Neuronal stem cell (in vitro differentiated cells): ENCODE measurements around the gene SPOCK2.
A peak's percentile ranks its signal among the peaks of the same experiment; 100 is the strongest.

Experiments
- DNase-seq: peaks from one replicate; pipeline ENCODE4 v3.0.0-alpha.2; 2013; ENCODE audit warnings: low spot score
- H2AFZ ChIP-seq: one replicate; pipeline ENCODE4 v1.6.1; 2013; ENCODE audit warnings: mild to moderate bottlenecking, low read length, inconsistent platforms
- H2AK5ac ChIP-seq: 2 replicates; pipeline ENCODE4 v1.6.1; 2013; ENCODE audit warnings: low read depth, mild to moderate bottlenecking, inconsistent platforms, low read length, moderate library complexity, mixed read lengths
- H2BK120ac ChIP-seq: 2 replicates; pipeline ENCODE4 v1.6.1; 2013; ENCODE audit warnings: low read depth, mild to moderate bottlenecking, inconsistent platforms, low read length, moderate library complexity, mixed read lengths
- H2BK12ac ChIP-seq: one replicate; pipeline ENCODE4 v1.6.1; 2013; ENCODE audit warnings: low read length, inconsistent platforms
- H2BK15ac ChIP-seq: 2 replicates; pipeline ENCODE4 v1.6.1; 2013; ENCODE audit warnings: mild to moderate bottlenecking, low read length, inconsistent platforms, mixed read lengths
- H2BK5ac ChIP-seq: one replicate; pipeline ENCODE4 v1.6.1; 2013; ENCODE audit warnings: inconsistent platforms, mild to moderate bottlenecking, low read length, moderate library complexity
- H3K14ac ChIP-seq: one replicate; pipeline ENCODE4 v1.6.1; 2013; ENCODE audit warnings: low read length, inconsistent platforms
- H3K18ac ChIP-seq: 2 replicates; pipeline ENCODE4 v1.6.1; 2013; ENCODE audit warnings: low read length, inconsistent platforms
- H3K23ac ChIP-seq: 2 replicates; pipeline ENCODE4 v1.6.1; 2013; ENCODE audit warnings: low read depth, mild to moderate bottlenecking, mixed read lengths, low read length, inconsistent platforms; ENCODE audit not compliant: poor library complexity
- H3K27ac ChIP-seq: replicated peaks from 3 replicates; pipeline ENCODE4 v1.5.1; 2013; ENCODE audit warnings: low read length, inconsistent platforms
- H3K27me3 ChIP-seq, 3 experiments: 2 replicates each; pipeline ENCODE4 v1.6.1; 2013; ENCODE audit warnings: low read length in 3 of 3, mild to moderate bottlenecking in 2 of 3, inconsistent platforms in 1 of 3, low read depth in 1 of 3, mixed read lengths in 1 of 3, moderate library complexity in 1 of 3; ENCODE audit not compliant: control insufficient read depth in 3 of 3, insufficient read depth in 3 of 3
- H3K36me3 ChIP-seq, 2 donors: replicated peaks in 1 of 2; 2 replicates each; pipeline ENCODE4 v1.6.1; 2013; ENCODE audit warnings: low read length in 2 of 2; ENCODE audit not compliant: control insufficient read depth in 2 of 2, insufficient read depth in 2 of 2
- H3K4ac ChIP-seq: 2 replicates; pipeline ENCODE4 v1.6.1; 2013; ENCODE audit warnings: inconsistent platforms, mild to moderate bottlenecking, low read length, moderate library complexity
- H3K4me1 ChIP-seq, 2 donors: 1 replicate in 1 of 2; 2 replicates in 1 of 2; pipeline ENCODE4 v1.6.1; 2013; ENCODE audit warnings: low read length in 2 of 2, low read depth in 1 of 2; ENCODE audit not compliant: control insufficient read depth in 2 of 2, insufficient read depth in 1 of 2
- H3K4me2 ChIP-seq: one replicate; pipeline ENCODE4 v1.6.1; 2013; ENCODE audit warnings: mild to moderate bottlenecking, low read length, inconsistent platforms; ENCODE audit not compliant: insufficient read depth, poor library complexity, severe bottlenecking
- H3K4me3 ChIP-seq, 2 donors: 2 replicates each; pipeline ENCODE4 v1.5.1; 2013; ENCODE audit warnings: low read length in 2 of 2, mild to moderate bottlenecking in 2 of 2, inconsistent platforms in 1 of 2, moderate library complexity in 1 of 2
- H3K79me1 ChIP-seq: one replicate; pipeline ENCODE4 v1.6.1; 2013; ENCODE audit warnings: low read depth, mild to moderate bottlenecking, inconsistent platforms, low read length, moderate library complexity
- H3K9ac ChIP-seq: one replicate; pipeline ENCODE4 v1.6.1; 2013; ENCODE audit warnings: mild to moderate bottlenecking, low read depth, low read length, inconsistent platforms; ENCODE audit not compliant: poor library complexity
- H3K9me3 ChIP-seq, 2 donors: replicated peaks in 1 of 2; 2 replicates each; pipeline versions ENCODE3 to v1.6.1; 2013; ENCODE audit warnings: low read length in 2 of 2, mild to moderate bottlenecking in 2 of 2, inconsistent platforms in 1 of 2, low read depth in 1 of 2, mixed read lengths in 1 of 2, moderate library complexity in 1 of 2; ENCODE audit not compliant: control insufficient read depth in 2 of 2, insufficient read depth in 1 of 2
- H4K8ac ChIP-seq: one replicate; pipeline ENCODE4 v1.6.1; 2013; ENCODE audit warnings: low read depth, mild to moderate bottlenecking, inconsistent platforms, low read length, moderate library complexity
- H4K91ac ChIP-seq: one replicate; pipeline ENCODE4 v1.6.1; 2013; ENCODE audit warnings: low read length, low read depth, mild to moderate bottlenecking, inconsistent platforms; ENCODE audit not compliant: poor library complexity
- WGBS, 2 donors: extraction: QIAGEN DNeasy Blood & Tissue Kit; methylation state at CpG; one replicate each; pipeline ENCODE4 v1.1.7; 2013; ENCODE audit warnings: missing lambda C conversion rate in 2 of 2, mixed read lengths in 1 of 2; ENCODE audit not compliant: insufficient read length in 2 of 2, insufficient replicate concordance in 1 of 2; ENCODE audit errors: extremely low coverage in 2 of 2; 5-methylcytosine and 5-hydroxymethylcytosine counted together

SPOCK2 gene

DNA sequence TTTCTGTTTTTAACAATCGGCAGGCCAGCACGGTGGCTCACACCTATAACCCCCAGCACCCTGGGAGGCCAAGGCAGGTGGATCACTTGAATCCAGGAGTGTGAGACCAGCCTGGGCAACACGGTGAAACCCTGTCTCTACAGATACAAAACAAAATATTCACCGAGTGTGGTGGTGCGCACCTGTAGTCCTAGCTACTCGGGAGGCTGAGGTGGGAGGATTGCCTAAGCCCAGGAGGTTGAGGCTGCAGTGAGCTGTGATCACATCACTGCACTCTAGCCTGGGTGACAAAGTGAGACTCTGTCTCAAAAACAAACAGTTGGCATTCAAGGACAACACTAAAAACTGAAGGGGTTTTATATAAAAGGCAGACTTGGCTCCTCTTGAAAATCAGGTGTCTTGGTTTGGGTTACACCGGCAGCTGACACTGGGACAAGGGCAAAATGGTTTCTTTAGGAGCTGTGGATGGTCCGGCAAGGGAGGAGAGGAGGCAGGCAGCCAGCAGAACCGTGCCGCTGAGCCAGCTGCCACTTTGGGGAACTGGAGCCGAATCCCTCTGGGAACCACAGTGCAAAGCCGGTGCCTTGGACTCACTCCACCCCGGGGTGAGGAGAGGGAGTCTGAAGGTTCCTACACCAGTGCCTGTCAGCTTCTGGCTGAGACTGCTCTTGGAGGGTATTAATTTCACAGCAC lies 71.6 kb downstream of the SPOCK2 start:
- peak overlapping the region; percentile 54 for H2BK15ac ChIP-seq
- H3K4me2 ChIP-seq: no peak overlapping the region
- no peak overlapping the region for H3K27ac ChIP-seq
- no peak overlapping the region for H4K8ac ChIP-seq
- H2BK5ac ChIP-seq: no peak overlapping the region
- no CpG with 5 or more reads among the region's 13 CpGs for whole genome bisulfite sequencing, 2 donors
- H3K23ac ChIP-seq: no peak overlapping the region
- no peak overlapping the region for H2BK12ac ChIP-seq
- H3K4me1 ChIP-seq: peaks cover 0 to 10% of the 10 kb centered on the region in 2 donors
- H3K18ac ChIP-seq: peak overlapping the region; percentile 66
- H2AFZ ChIP-seq: no peak overlapping the region
- H3K14ac ChIP-seq: no peak overlapping the region
- no peak overlapping the region for H3K9ac ChIP-seq
- H3K36me3 ChIP-seq: peaks cover 0 to under 1% of the 10 kb centered on the region in 2 donors
- no peak overlapping the region for H4K91ac ChIP-seq
- no peaks in the 10 kb centered on the region for H3K27me3 ChIP-seq
- H3K4ac ChIP-seq: no peak overlapping the region
- DNase-seq: no peak
- H3K9me3 ChIP-seq: no peaks in the 10 kb centered on the region
- H3K4me3 ChIP-seq: no peak overlapping the region
- H3K79me1 ChIP-seq: no peaks in the 10 kb centered on the region
- no peak overlapping the region for H2BK120ac ChIP-seq
- H2AK5ac ChIP-seq: peak overlapping the region; percentile 68

DNA sequence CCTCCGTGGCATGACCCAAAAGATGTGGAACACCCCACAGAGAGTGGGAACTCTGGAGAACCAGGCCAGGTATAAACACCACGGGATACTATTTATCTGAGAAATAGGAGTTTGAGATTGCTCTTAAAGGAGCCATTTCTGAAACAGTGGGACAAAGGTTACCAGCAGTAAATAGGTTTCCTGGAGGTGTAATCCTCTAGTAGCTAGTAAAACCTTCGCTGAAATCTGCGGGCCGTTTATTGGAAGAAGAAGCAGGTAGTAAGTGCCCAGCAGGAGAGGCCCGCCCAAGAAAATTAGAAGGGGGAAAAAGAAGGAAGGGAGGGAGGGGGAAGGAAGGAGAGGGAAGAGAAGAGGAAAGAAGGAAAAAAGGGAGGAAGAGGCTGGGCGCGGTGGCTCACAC lies 72.5 kb downstream of the SPOCK2 start:
- Histone ChIP-seq H2AK5ac (no peak overlapping the region), H3K36me3 (peaks cover 0 to 10% of the 10 kb centered on the region in 2 donors), H3K9me3 (no peaks in the 10 kb centered on the region), H3K4me1 (peaks cover 0 to 10% of the 10 kb centered on the region in 2 donors), H3K18ac (no peak overlapping the region), H3K27ac (no peak overlapping the region), H3K79me1 (no peaks in the 10 kb centered on the region), H2BK12ac (no peak overlapping the region), H3K9ac (no peak overlapping the region), H3K4me3 (no peak overlapping the region), H2BK5ac (no peak overlapping the region), H3K4ac (no peak overlapping the region), H2AFZ (no peak overlapping the region), H4K91ac (no peak overlapping the region), H2BK15ac (no peak overlapping the region), H3K23ac (no peak overlapping the region), H3K27me3 (no peaks in the 10 kb centered on the region), H2BK120ac (no peak overlapping the region), H3K4me2 (no peak overlapping the region), H4K8ac (no peak overlapping the region), H3K14ac (no peak overlapping the region)
- no CpG with 5 or more reads among the region's 8 CpGs for whole genome bisulfite sequencing, 2 donors
- no peak for DNase-seq

DNA sequence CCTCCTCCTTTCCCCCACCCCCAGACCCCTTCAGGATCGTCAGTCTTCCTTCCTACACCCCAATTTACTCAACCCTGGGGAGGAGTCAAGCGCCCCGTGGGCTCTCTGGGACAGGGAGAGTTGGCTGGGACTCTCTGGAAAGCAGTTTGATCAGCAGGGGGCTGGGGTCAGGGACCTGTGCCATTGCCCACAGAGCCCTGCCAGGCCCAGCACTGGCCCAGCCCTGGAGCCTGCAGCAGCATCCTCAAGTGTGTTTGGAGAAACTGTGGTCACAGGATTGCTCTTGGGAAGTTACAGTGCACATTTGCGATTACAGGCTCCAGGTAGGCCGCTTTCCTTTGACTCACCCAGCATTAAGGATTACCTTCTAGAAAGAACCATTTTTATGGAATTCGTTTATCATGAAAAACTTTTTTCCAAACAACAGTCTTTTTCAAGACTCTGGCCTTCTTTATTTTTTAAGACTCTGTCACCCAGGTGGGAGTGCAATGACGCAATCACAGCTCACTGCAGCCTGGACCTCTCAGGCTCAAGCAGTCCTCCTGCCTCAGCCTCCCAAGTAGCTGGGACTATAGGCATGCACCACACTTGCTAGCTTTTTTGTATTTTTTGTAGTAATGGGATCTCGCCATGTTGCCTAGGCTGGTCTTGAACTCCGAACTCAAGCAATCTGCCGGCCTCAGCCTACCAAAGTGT lies 73.4 kb downstream of the SPOCK2 start:
- H3K18ac ChIP-seq: no peak overlapping the region
- peaks cover 0 to 13% of the 10 kb centered on the region in 2 donors for H3K36me3 ChIP-seq
- no peak overlapping the region for H2BK5ac ChIP-seq
- H3K14ac ChIP-seq: no peak overlapping the region
- H3K9me3 ChIP-seq: no peaks in the 10 kb centered on the region
- no peak overlapping the region for H2BK15ac ChIP-seq
- no peak overlapping the region for H2BK12ac ChIP-seq
- no peaks in the 10 kb centered on the region for H3K27me3 ChIP-seq
- H3K9ac ChIP-seq: no peak overlapping the region
- no peak overlapping the region for H4K8ac ChIP-seq
- no peak overlapping the region for H3K4me3 ChIP-seq
- H2AFZ ChIP-seq: no peak overlapping the region
- peak overlapping the region; percentile 75 for H2BK120ac ChIP-seq
- H3K79me1 ChIP-seq: no peaks in the 10 kb centered on the region
- H3K27ac ChIP-seq: no peak overlapping the region
- H4K91ac ChIP-seq: no peak overlapping the region
- no peak overlapping the region for H3K4me2 ChIP-seq
- H3K4ac ChIP-seq: no peak overlapping the region
- no peak for DNase-seq
- H3K4me1 ChIP-seq: peaks cover 7 to 14% of the 10 kb centered on the region in 2 donors
- H3K23ac ChIP-seq: no peak overlapping the region
- WGBS, 2 donors: no CpG with 5 or more reads among the region's 10 CpGs
- H2AK5ac ChIP-seq: peak overlapping the region; percentile 61

DNA sequence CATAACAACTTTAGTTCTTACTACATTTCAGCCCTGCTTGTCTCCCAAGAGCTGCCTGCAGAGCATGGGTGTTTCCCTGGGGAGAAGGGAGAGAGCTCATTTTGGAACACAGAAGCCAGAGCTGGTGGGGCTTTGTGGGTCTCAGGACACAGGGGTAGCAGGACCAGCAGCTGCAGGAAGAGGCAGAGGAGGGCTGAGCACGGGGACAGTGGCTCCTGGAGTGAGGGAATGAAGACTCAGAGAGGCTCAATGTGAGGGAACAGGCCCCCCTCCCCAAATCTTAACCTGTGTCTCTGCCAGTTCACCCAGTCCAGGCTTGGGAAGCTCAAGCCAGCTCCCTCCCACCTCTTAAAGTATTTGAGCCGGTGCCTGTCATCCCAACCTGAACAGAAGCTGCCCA lies 74.2 kb downstream of the SPOCK2 start:
- no peaks in the 10 kb centered on the region for H3K27me3 ChIP-seq
- no peak overlapping the region for H2BK5ac ChIP-seq
- no CpG with 5 or more reads among the region's 2 CpGs for WGBS, 2 donors
- H4K91ac ChIP-seq: no peak overlapping the region
- no peak overlapping the region for H2BK12ac ChIP-seq
- H2AK5ac ChIP-seq: no peak overlapping the region
- peaks cover 14 to 21% of the 10 kb centered on the region in 2 donors for H3K4me1 ChIP-seq
- no peak overlapping the region for H3K18ac ChIP-seq
- H2BK120ac ChIP-seq: no peak overlapping the region
- no peak for DNase-seq
- H3K4ac ChIP-seq: no peak overlapping the region
- no peak overlapping the region for H3K4me2 ChIP-seq
- H3K36me3 ChIP-seq: peaks cover 0 to 13% of the 10 kb centered on the region in 2 donors
- no peak overlapping the region for H3K9ac ChIP-seq
- no peak overlapping the region for H2AFZ ChIP-seq
- no peak overlapping the region for H3K27ac ChIP-seq
- H3K23ac ChIP-seq: no peak overlapping the region
- H3K4me3 ChIP-seq: no peak overlapping the region
- no peak overlapping the region for H4K8ac ChIP-seq
- no peaks in the 10 kb centered on the region for H3K9me3 ChIP-seq
- H2BK15ac ChIP-seq: no peak overlapping the region
- no peaks in the 10 kb centered on the region for H3K79me1 ChIP-seq
- H3K14ac ChIP-seq: no peak overlapping the region
